Activated T-cell treated with anti-CD3 and anti-CD28 coated beads for 24 hours (primary cell): ENCODE data around the gene POC1B.

Experiments used
- DNase-seq: peaks from one replicate; pipeline ENCODE4 v3.0.0-alpha.2; 2020; ENCODE audit warnings: low read depth

Gene POC1B

GRCh38 chr12:89525824-89526770, at the start of gene POC1B:
Gene POC1B, minus strand, starts transcription at chr12:89526047. Its CDS starts 152 bp downstream, at chr12:89525895.
- peak; percentile 69 for DNase-seq

- DNase-seq = no peak
Observed at GRCh38 chr12:89575374-89575773, 49.5 kb upstream of the POC1B start.

- DNase-seq = no peak
Observed at GRCh38 chr12:89574736-89575208, 48.9 kb upstream of the POC1B start.

GRCh38 chr12:89573051-89573810, 47.4 kb upstream of the POC1B start:
- no peak for DNase-seq

GRCh38 chr12:89571491-89572195, 45.8 kb upstream of the POC1B start:
- DNase-seq = no peak

- no peak for DNase-seq
Observed at GRCh38 chr12:89568484-89568883, 42.6 kb upstream of the POC1B start.

GRCh38 chr12:89567691-89568239, 41.9 kb upstream of the POC1B start:
- DNase-seq = no peak

GRCh38 chr12:89566615-89567014, 40.8 kb upstream of the POC1B start:
- DNase-seq = no peak

GRCh38 chr12:89565002-89565401, 39.2 kb upstream of the POC1B start:
- DNase-seq = no peak

- no peak for DNase-seq
Observed at GRCh38 chr12:89559753-89560152, 33.9 kb upstream of the POC1B start.

- no peak for DNase-seq
Observed at GRCh38 chr12:89556976-89557375, 31.1 kb upstream of the POC1B start.

GRCh38 chr12:89552376-89552775, 26.5 kb upstream of the POC1B start:
- DNase-seq = no peak

GRCh38 chr12:89551747-89552146, 25.9 kb upstream of the POC1B start:
- no peak for DNase-seq

GRCh38 chr12:89547101-89547500, 21.3 kb upstream of the POC1B start:
- no peak for DNase-seq

GRCh38 chr12:89546151-89546550, 20.3 kb upstream of the POC1B start:
- no peak for DNase-seq

GRCh38 chr12:89544681-89545184, 18.9 kb upstream of the POC1B start:
- DNase-seq = no peak

GRCh38 chr12:89544022-89544421, 18.2 kb upstream of the POC1B start:
- DNase-seq = no peak

GRCh38 chr12:89542912-89543592, 17.2 kb upstream of the POC1B start:
- DNase-seq = peak; percentile 51

GRCh38 chr12:89542236-89542635, 16.4 kb upstream of the POC1B start:
- no peak for DNase-seq

GRCh38 chr12:89540586-89540985, 14.7 kb upstream of the POC1B start:
- no peak for DNase-seq
